ENCODE measurements around the gene ADAM10.

DNA sequence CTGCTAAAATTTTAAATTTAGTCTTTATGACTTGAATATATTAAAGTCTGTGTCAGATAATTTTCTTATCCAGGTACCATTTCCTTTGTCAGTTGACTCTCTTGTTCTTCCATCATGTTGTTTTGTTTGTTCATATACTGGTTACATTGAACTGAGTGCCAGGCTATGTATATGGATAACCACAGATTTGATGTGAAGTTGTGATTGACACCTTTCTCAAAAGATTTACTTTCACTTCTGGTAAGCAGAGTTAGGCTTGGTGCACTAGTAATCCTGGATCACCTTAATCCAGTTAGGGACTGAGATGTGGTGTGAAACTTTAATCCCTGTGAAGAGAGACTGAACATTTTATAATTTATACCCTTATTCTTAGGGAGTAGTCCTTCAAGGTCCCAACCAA lies 99.4 kb downstream of the ADAM10 start:
- TF ChIP-seq, protein P1, sequence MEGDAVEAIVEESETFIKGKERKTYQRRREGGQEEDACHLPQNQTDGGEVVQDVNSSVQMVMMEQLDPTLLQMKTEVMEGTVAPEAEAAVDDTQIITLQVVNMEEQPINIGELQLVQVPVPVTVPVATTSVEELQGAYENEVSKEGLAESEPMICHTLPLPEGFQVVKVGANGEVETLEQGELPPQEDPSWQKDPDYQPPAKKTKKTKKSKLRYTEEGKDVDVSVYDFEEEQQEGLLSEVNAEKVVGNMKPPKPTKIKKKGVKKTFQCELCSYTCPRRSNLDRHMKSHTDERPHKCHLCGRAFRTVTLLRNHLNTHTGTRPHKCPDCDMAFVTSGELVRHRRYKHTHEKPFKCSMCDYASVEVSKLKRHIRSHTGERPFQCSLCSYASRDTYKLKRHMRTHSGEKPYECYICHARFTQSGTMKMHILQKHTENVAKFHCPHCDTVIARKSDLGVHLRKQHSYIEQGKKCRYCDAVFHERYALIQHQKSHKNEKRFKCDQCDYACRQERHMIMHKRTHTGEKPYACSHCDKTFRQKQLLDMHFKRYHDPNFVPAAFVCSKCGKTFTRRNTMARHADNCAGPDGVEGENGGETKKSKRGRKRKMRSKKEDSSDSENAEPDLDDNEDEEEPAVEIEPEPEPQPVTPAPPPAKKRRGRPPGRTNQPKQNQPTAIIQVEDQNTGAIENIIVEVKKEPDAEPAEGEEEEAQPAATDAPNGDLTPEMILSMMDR (IDR thresholded peaks at IDR 0.05): no peak
- no peak for TF ChIP-seq POLR2A (IDR thresholded peaks at IDR 0.05)
